NB4 (cell line): ENCODE results near the gene HP1BP3.
"Not testable (repeated sequence)": the region's sequence is repeated elsewhere in the genome, so short reads cannot be mapped to it uniquely, and the experiment has no call there.

Experiments used
- DNase-seq: peaks from one replicate; pipeline ENCODE4 v3.0.0; 2010; ENCODE audit warnings: low read depth
- H3K4me3 ChIP-seq: one replicate; pipeline ENCODE4 v1.5.1; 2011; ENCODE audit warnings: mild to moderate bottlenecking, low read depth, low read length, moderate library complexity
- MYC ChIP-seq: IDR thresholded peaks from 2 replicates; pipeline ENCODE4 v1.6.1; 2011; ENCODE audit warnings: low read depth, low read length
- POLR2A ChIP-seq: IDR thresholded peaks from 2 replicates; pipeline ENCODE4 v1.6.1; 2011; ENCODE audit warnings: mild to moderate bottlenecking; ENCODE audit not compliant: insufficient read length; ENCODE audit errors: extremely low read depth
- TF ChIP-seq, protein P1 (sequence below): IDR thresholded peaks from 2 replicates; pipeline ENCODE4 v1.6.1; 2011; ENCODE audit warnings: low read depth, low read length
- TF ChIP-seq, protein P2 (sequence below): IDR thresholded peaks from one replicate; pipeline ENCODE4 v1.5.1; 2012; ENCODE audit warnings: low read depth, low read length

HP1BP3 gene

DNA sequence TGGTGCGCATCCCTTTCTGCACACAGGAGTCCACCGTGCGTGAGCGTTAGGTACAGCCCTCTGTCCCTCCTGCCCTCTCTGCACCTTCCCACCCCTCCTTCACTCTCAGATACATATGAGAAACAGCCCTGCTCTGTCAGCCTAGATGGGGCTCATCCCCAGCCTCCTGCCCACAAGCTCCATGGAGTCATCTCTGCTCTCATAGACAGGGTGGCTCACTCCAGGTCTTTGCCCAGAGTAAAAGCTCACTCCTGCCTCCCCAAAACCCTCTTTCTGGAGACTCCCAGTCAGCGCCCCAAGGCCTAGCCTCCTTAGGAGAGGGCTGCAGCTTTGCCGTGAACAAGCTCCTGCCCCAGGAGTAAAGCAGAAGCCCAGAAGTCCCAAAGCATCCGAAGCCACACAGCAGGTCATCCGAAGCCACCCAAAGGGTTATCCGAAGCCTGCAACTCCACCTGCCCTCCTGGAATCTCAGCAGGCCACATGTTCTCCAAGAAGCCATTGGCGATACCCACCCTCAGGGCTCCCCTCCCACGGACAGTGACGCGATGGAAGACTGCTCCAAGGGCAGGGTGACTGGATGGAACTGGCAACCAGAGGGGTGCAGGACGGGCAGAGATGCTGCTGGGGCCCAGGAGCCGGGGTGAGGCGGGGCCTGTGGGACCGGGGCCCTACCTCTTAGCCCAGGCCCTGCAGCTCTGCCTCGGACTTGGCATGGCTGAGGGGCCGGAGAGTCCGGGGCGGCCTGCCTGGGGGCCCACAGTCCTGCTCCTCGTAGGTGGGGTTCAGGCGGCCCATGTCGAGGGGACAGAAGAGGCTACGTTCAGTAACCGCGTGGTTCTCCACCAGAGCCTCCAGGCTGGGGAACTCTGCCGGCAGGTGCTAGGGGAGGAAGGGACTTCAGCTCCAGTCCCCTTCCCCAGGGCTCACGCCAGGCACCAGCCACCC, 65.7 kb downstream of the HP1BP3 start:
- DNase-seq: no peak
- no peak overlapping the region for H3K4me3 ChIP-seq
- no peak for TF ChIP-seq MYC
- TF ChIP-seq, protein P1, sequence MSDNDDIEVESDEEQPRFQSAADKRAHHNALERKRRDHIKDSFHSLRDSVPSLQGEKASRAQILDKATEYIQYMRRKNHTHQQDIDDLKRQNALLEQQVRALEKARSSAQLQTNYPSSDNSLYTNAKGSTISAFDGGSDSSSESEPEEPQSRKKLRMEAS: no peak
- no peak for TF ChIP-seq POLR2A
- TF ChIP-seq, protein P2, sequence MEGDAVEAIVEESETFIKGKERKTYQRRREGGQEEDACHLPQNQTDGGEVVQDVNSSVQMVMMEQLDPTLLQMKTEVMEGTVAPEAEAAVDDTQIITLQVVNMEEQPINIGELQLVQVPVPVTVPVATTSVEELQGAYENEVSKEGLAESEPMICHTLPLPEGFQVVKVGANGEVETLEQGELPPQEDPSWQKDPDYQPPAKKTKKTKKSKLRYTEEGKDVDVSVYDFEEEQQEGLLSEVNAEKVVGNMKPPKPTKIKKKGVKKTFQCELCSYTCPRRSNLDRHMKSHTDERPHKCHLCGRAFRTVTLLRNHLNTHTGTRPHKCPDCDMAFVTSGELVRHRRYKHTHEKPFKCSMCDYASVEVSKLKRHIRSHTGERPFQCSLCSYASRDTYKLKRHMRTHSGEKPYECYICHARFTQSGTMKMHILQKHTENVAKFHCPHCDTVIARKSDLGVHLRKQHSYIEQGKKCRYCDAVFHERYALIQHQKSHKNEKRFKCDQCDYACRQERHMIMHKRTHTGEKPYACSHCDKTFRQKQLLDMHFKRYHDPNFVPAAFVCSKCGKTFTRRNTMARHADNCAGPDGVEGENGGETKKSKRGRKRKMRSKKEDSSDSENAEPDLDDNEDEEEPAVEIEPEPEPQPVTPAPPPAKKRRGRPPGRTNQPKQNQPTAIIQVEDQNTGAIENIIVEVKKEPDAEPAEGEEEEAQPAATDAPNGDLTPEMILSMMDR: no peak

DNA sequence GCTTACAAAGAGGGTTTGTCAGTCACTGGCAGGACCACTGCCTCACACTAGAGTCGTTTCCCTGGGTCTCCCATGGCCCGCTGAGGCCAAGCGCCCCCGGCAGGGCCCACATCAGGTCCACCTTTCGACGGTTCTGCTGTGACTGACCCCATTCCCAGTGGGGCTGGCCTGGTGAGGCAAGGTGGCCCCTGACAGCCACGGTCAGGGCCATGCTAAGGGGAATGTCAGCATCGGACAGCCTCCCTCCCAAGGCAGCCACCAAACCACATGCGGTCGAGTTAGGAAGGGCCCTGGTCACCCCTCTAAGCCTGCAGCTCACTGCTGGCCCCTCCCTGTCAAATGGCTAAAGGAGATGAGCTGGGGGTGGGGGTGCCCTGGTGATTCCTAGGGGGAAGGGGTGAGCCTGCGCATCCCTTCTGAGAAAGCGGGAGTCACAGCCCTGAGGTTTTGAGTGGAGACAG, 66.4 kb downstream of the HP1BP3 start:
- TF ChIP-seq, protein P1: no peak
- TF ChIP-seq MYC: no peak
- no peak for TF ChIP-seq POLR2A
- TF ChIP-seq, protein P2: no peak
- no peak overlapping the region for H3K4me3 ChIP-seq
- DNase-seq: no peak

- no peak for TF ChIP-seq MYC
- TF ChIP-seq, protein P2: no peak
- H3K4me3 ChIP-seq: no peak overlapping the region
- DNase-seq: no peak
Observed at GRCh38 chr1:20719871-20720620, 67.1 kb downstream of the HP1BP3 start.

- DNase-seq: no peak
- TF ChIP-seq, protein P1: no peak
- TF ChIP-seq POLR2A: no peak
- TF ChIP-seq MYC: no peak
- TF ChIP-seq, protein P2: no peak
- no peak overlapping the region for H3K4me3 ChIP-seq
Observed at GRCh38 chr1:20719261-20719660, 67.8 kb downstream of the HP1BP3 start.

- DNase-seq, H3K4me3 ChIP-seq: not testable (repeated sequence)
Observed at GRCh38 chr1:20718343-20718882, 68.7 kb downstream of the HP1BP3 start.
